GM12878 (cell line): ENCODE results near the gene ARHGAP26. TPM values are rescaled to one million over a fixed set of nuclear protein-coding genes. Genes with fewer than 3 reads are reported as not detected.

Experiments used
- ATAC-seq: fragments of 200-7000 bp; cut with Tn5 transposase; 3 replicates; pipeline ENCODE4 v1.9.1; 2020; ENCODE audit warnings: mild to moderate bottlenecking, moderate library complexity
- BruUV-seq: library from RNA; stranded (reverse); fragments of 400-500 nt; replicated peaks from 2 replicates; lab custom pipeline; 2021; lab: Mats Ljungman, UMichigan
- CTCF ChIA-PET: fragments of 300-600 bp; sonication (Branson Sonifier 250); formaldehyde crosslinking; extraction: SDS; loops from one replicate; lab custom pipeline; 2021; ENCODE audit warnings: inconsistent platforms; lab: Yijun Ruan, JAX
- POLR2A ChIA-PET: fragments of 350-600 bp; formaldehyde crosslinking; extraction: SDS; loops from one replicate; lab custom pipeline; 2021; ENCODE audit warnings: inconsistent platforms; lab: Charles Lee
- RAD21 ChIA-PET: fragments of 300-600 bp; sonication (Branson Sonifier 250); formaldehyde crosslinking; loops from one replicate; lab custom pipeline; 2023; ENCODE audit warnings: antibody characterized with exemption; ENCODE audit not compliant: unreplicated experiment; lab: Charles Lee
- SMC1A ChIA-PET: fragments of 300-600 bp; sonication (Branson Sonifier 250); formaldehyde crosslinking; loops from one replicate; lab custom pipeline; 2023; ENCODE audit not compliant: unreplicated experiment, uncharacterized antibody; lab: Charles Lee
- DNase-seq: peaks from one replicate; pipeline ENCODE4 v3.0.0-alpha.2; 2011; ENCODE audit warnings: low read depth, low spot score
- FAIRE-seq: peaks from 3 replicates; lab custom pipeline; 2011; peaks lifted over from hg19 to GRCh38; lab: Jason Lieb, UNC
- H2AFZ ChIP-seq: 2 replicates; pipeline ENCODE4 v1.6.0; 2011; ENCODE audit warnings: low read depth, low read length, control low read depth; ENCODE audit not compliant: control insufficient read depth
- H3K27ac ChIP-seq: 2 replicates; pipeline ENCODE4 v1.5.1; 2011; ENCODE audit warnings: control low read depth; ENCODE audit not compliant: control insufficient read depth, insufficient read depth
- H3K27me3 ChIP-seq, 2 experiments: replicated peaks in 1 of 2; 2 replicates each; pipeline versions ENCODE4 v1.6.0 to v1.6.1; 2011; ENCODE audit warnings: low read length in 1 of 2; ENCODE audit not compliant: control insufficient read depth in 2 of 2, insufficient read depth in 2 of 2
- H3K36me3 ChIP-seq, 2 experiments: 2 replicates each; pipeline ENCODE4 v1.5.1; 2011; ENCODE audit warnings: low read length in 1 of 2; ENCODE audit not compliant: control insufficient read depth in 2 of 2, insufficient read depth in 2 of 2
- H3K4me1 ChIP-seq: 2 replicates; pipeline ENCODE4 v1.6.1; 2011; ENCODE audit warnings: mild to moderate bottlenecking, low read length, moderate library complexity, mixed read lengths; ENCODE audit not compliant: control insufficient read depth, insufficient read depth
- H3K4me2 ChIP-seq: 2 replicates; pipeline ENCODE4 v1.6.0; 2011; ENCODE audit warnings: control low read depth; ENCODE audit not compliant: control insufficient read depth, insufficient read depth
- H3K4me3 ChIP-seq: fragments of 200-600 bp; sonication (generic); 2 replicates; pipeline ENCODE4 v1.5.1; 2016
- H3K79me2 ChIP-seq: 2 replicates; pipeline ENCODE4 v1.6.0; 2011; ENCODE audit warnings: low read length; ENCODE audit not compliant: control insufficient read depth, insufficient read depth
- H3K9ac ChIP-seq: 2 replicates; pipeline ENCODE4 v1.8.0; 2011; ENCODE audit warnings: low read length, control low read depth, mixed read lengths; ENCODE audit not compliant: control insufficient read depth, insufficient read depth
- H3K9me3 ChIP-seq: replicated peaks from 3 replicates; pipeline ENCODE4 v1.5.1; 2011; ENCODE audit warnings: mild to moderate bottlenecking, low read length; ENCODE audit not compliant: control insufficient read depth, insufficient read depth
- H4K20me1 ChIP-seq: 2 replicates; pipeline ENCODE4 v1.6.0; 2011; ENCODE audit not compliant: control insufficient read depth, insufficient read depth
- POLR2AphosphoS5 ChIP-seq: IDR thresholded peaks from 2 replicates; pipeline ENCODE4 v1.6.1; 2011; ENCODE audit warnings: mild to moderate bottlenecking, low read length, inconsistent platforms
- WRNIP1 ChIP-seq: IDR thresholded peaks from 2 replicates; pipeline ENCODE4 v1.6.1; 2011; ENCODE audit warnings: low read depth, low read length, improper control_type of control experiment, borderline replicate concordance
- WGBS: methylation state at CpG from one replicate; pipeline ENCODE4 v1.1.6; 2016; ENCODE audit warnings: low lambda C conversion rate; ENCODE audit not compliant: insufficient replicate concordance, insufficient coverage; ENCODE audit errors: missing lambda C conversion rate; 5-methylcytosine and 5-hydroxymethylcytosine counted together
- in situ Hi-C: fragments of 300-500 bp; cut with MboI; formaldehyde crosslinking; loops from 9 replicates; pipeline ENCODE4 v1.14.3; 2018; ENCODE audit warnings: mixed read lengths
- intact Hi-C: fragments of 100-400 bp; cut with micrococcal nuclease; formaldehyde crosslinking; loops from one replicate; pipeline ENCODE4 v1.14.2; 2022; ENCODE audit not compliant: unreplicated experiment
- polyA plus RNA-seq, 11 experiments: library from polyadenylated mRNA; depleted of rRNA in 4 of 11; unstranded in 6 of 11; stranded (reverse) in 5 of 11; fragments of >200 nt; fragmentation: Nextera tagmentation in 4 of 11; fragmentation: Illumina TruSeq in 1 of 11; extraction: Ambion mirVana in 4 of 11; extraction: Trizol in 1 of 11; gene quantifications; 1 replicate in 1 of 11; 2 replicates in 10 of 11; pipeline versions ENCODE4 v1.2.1 to v1.2.3, GENCODE V29; 2011 to 2016; ENCODE audit warnings: inconsistent platforms in 2 of 11, missing spikeins in 2 of 11, low read depth in 1 of 11
- total RNA-seq, 4 experiments: library from RNA; depleted of rRNA in 3 of 4; stranded (reverse); fragments of >200 nt in 3 of 4; fragmentation: Illumina TruSeq in 1 of 4; extraction: Trizol in 1 of 4; gene quantifications; 2 replicates each; pipeline versions ENCODE4 v1.2.1 to v1.2.3, GENCODE V29; 2013 to 2021
- TF ChIP-seq, protein P1 (sequence below): IDR thresholded peaks from 2 replicates; pipeline ENCODE4 v1.6.1; 2012; ENCODE audit warnings: mild to moderate bottlenecking, low read depth, low read length
- TF ChIP-seq, protein P2 (sequence below): fragments of 150-350 bp; IDR thresholded peaks from 2 replicates; pipeline ENCODE4 v1.6.1; 2016; ENCODE audit warnings: low read depth, low read length

The ARHGAP26 gene
- total and polyA plus RNA-seq, 10 of the 15 experiments (the other 5 are each of a cell fraction or from before 2014, with no cell fraction given) = 9.4 to 41.5 (median 19.3) TPM

DNA sequence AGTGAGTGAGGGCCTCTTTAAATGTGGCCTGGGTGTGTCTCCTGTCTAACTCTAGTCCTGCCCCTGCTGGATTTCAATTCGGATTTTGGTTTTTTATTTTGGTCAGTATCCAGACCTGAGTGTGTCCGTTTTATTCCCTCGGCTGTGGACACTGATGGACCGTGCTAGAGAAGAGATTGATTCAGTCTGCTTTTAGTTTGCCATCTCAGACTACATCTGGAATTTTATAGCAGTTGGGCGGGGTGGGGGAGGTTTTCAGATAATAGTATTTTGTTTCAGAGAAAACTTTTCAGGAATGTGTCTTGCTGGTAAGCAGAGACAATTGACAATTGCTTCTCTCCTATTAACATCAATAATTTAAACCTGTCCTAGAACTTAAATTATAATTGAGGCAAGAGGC lies 308.1 kb downstream of the ARHGAP26 start:
- in situ Hi-C loops (no loop called here), intact Hi-C loops (no loop called here)
- no peak overlapping the region for H3K4me3 ChIP-seq
- H4K20me1 ChIP-seq = no peaks in the 10 kb centered on the region
- DNase-seq (no peak), FAIRE-seq (no peak), ATAC-seq (no peak)
- no peaks in the 10 kb centered on the region; a peak in 1 of 4 replicates for H3K36me3 ChIP-seq
- H3K27me3 ChIP-seq = no peaks in the 10 kb centered on the region
- CTCF ChIA-PET = interaction anchor here (1.1 kb wide), 1 partner anchor 33 kb away, joined by 3 read pairs; no protein-coding TSS in a partner anchor
- no peaks in the 10 kb centered on the region; the same call in 2 of the 3 replicates for H3K9me3 ChIP-seq
- no TSS peak for BruUV-seq
- RAD21 ChIA-PET = no interaction called here
- H2AFZ ChIP-seq = no peak overlapping the region
- H3K27ac ChIP-seq = no peak overlapping the region
- TF ChIP-seq, protein P1, sequence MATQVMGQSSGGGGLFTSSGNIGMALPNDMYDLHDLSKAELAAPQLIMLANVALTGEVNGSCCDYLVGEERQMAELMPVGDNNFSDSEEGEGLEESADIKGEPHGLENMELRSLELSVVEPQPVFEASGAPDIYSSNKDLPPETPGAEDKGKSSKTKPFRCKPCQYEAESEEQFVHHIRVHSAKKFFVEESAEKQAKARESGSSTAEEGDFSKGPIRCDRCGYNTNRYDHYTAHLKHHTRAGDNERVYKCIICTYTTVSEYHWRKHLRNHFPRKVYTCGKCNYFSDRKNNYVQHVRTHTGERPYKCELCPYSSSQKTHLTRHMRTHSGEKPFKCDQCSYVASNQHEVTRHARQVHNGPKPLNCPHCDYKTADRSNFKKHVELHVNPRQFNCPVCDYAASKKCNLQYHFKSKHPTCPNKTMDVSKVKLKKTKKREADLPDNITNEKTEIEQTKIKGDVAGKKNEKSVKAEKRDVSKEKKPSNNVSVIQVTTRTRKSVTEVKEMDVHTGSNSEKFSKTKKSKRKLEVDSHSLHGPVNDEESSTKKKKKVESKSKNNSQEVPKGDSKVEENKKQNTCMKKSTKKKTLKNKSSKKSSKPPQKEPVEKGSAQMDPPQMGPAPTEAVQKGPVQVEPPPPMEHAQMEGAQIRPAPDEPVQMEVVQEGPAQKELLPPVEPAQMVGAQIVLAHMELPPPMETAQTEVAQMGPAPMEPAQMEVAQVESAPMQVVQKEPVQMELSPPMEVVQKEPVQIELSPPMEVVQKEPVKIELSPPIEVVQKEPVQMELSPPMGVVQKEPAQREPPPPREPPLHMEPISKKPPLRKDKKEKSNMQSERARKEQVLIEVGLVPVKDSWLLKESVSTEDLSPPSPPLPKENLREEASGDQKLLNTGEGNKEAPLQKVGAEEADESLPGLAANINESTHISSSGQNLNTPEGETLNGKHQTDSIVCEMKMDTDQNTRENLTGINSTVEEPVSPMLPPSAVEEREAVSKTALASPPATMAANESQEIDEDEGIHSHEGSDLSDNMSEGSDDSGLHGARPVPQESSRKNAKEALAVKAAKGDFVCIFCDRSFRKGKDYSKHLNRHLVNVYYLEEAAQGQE = no peak
- TF ChIP-seq POLR2AphosphoS5 = no peak
- TF ChIP-seq, protein P2, sequence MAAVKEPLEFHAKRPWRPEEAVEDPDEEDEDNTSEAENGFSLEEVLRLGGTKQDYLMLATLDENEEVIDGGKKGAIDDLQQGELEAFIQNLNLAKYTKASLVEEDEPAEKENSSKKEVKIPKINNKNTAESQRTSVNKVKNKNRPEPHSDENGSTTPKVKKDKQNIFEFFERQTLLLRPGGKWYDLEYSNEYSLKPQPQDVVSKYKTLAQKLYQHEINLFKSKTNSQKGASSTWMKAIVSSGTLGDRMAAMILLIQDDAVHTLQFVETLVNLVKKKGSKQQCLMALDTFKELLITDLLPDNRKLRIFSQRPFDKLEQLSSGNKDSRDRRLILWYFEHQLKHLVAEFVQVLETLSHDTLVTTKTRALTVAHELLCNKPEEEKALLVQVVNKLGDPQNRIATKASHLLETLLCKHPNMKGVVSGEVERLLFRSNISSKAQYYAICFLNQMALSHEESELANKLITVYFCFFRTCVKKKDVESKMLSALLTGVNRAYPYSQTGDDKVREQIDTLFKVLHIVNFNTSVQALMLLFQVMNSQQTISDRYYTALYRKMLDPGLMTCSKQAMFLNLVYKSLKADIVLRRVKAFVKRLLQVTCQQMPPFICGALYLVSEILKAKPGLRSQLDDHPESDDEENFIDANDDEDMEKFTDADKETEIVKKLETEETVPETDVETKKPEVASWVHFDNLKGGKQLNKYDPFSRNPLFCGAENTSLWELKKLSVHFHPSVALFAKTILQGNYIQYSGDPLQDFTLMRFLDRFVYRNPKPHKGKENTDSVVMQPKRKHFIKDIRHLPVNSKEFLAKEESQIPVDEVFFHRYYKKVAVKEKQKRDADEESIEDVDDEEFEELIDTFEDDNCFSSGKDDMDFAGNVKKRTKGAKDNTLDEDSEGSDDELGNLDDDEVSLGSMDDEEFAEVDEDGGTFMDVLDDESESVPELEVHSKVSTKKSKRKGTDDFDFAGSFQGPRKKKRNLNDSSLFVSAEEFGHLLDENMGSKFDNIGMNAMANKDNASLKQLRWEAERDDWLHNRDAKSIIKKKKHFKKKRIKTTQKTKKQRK = no peak
- no peak for TF ChIP-seq WRNIP1
- no peak overlapping the region for H3K9ac ChIP-seq
- no peaks in the 10 kb centered on the region for H3K4me1 ChIP-seq
- H3K4me2 ChIP-seq = no peak overlapping the region
- POLR2A ChIA-PET = no interaction called here
- no peaks in the 10 kb centered on the region for H3K79me2 ChIP-seq
- SMC1A ChIA-PET = interaction anchor here (0.6 to 1.2 kb wide), 2 partner anchors 11 to 808 kb away, joined by 3 to 6 read pairs; no protein-coding TSS in a partner anchor
- WGBS = 98% methylated on average over 5 of the region's 5 CpGs
